ENCODE measurements around the gene SMIM38. TPM values are rescaled to one million over a fixed set of nuclear protein-coding genes. Genes with fewer than 3 reads are reported as not detected.
A peak's percentile ranks its signal among the peaks of the same experiment; 100 is the strongest.

The SMIM38 gene
- total RNA-seq, 1 donor from 2014 or later: not detected

- peaks cover 4% of the 10 kb centered on the region for H3K4me1 Mint-ChIP-seq (ENCODE audit: unreplicated experiment)
- peaks cover 8% of the 10 kb centered on the region for H3K27me3 Mint-ChIP-seq (ENCODE audit: unreplicated experiment)
- H3K27ac Mint-ChIP-seq (ENCODE audit: unreplicated experiment): no peak overlapping the region
- no peak for DNase-seq (ENCODE audit: low spot score)
- H3K36me3 Mint-ChIP-seq (ENCODE audit: low read depth, unreplicated experiment): peaks cover 10% of the 10 kb centered on the region
- H3K9me3 Mint-ChIP-seq (ENCODE audit: unreplicated experiment): no peaks in the 10 kb centered on the region
- no peak overlapping the region for H3K4me3 Mint-ChIP-seq (ENCODE audit: unreplicated experiment)
- TF ChIP-seq CTCF (IDR thresholded peaks at IDR 0.05; ENCODE audit: unreplicated experiment): no peak
Measured at GRCh38 chr11:69199583-69200315, 44.0 kb downstream of the SMIM38 start.

GRCh38 chr11:69200331-69201065 lies 44.8 kb downstream of the SMIM38 start:
- H3K27me3 Mint-ChIP-seq (ENCODE audit: unreplicated experiment): peaks cover 5% of the 10 kb centered on the region
- TF ChIP-seq CTCF (IDR thresholded peaks at IDR 0.05; ENCODE audit: unreplicated experiment): no peak
- no peak for DNase-seq (ENCODE audit: low spot score)
- peaks cover 4% of the 10 kb centered on the region for H3K36me3 Mint-ChIP-seq (ENCODE audit: low read depth, unreplicated experiment)
- no peak overlapping the region for H3K4me3 Mint-ChIP-seq (ENCODE audit: unreplicated experiment)
- peaks cover 4% of the 10 kb centered on the region for H3K4me1 Mint-ChIP-seq (ENCODE audit: unreplicated experiment)
- H3K9me3 Mint-ChIP-seq (ENCODE audit: unreplicated experiment): no peaks in the 10 kb centered on the region
- H3K27ac Mint-ChIP-seq (ENCODE audit: unreplicated experiment): no peak overlapping the region

GRCh38 chr11:69201066-69201365 lies 45.3 kb downstream of the SMIM38 start:
- DNase-seq (ENCODE audit: low spot score): no peak
- H3K4me1 Mint-ChIP-seq (ENCODE audit: unreplicated experiment): peaks cover 4% of the 10 kb centered on the region
- H3K27me3 Mint-ChIP-seq (ENCODE audit: unreplicated experiment): peaks cover 4% of the 10 kb centered on the region
- H3K4me3 Mint-ChIP-seq (ENCODE audit: unreplicated experiment): peak overlapping the region; percentile 37
- peaks cover 4% of the 10 kb centered on the region for H3K36me3 Mint-ChIP-seq (ENCODE audit: low read depth, unreplicated experiment)
- no peaks in the 10 kb centered on the region for H3K9me3 Mint-ChIP-seq (ENCODE audit: unreplicated experiment)
- no peak for TF ChIP-seq CTCF (IDR thresholded peaks at IDR 0.05; ENCODE audit: unreplicated experiment)
- no peak overlapping the region for H3K27ac Mint-ChIP-seq (ENCODE audit: unreplicated experiment)

GRCh38 chr11:69201764-69202370 lies 46.1 kb downstream of the SMIM38 start:
- peaks cover 4% of the 10 kb centered on the region for H3K4me1 Mint-ChIP-seq (ENCODE audit: unreplicated experiment)
- no peak for TF ChIP-seq CTCF (IDR thresholded peaks at IDR 0.05; ENCODE audit: unreplicated experiment)
- no peak overlapping the region for H3K27ac Mint-ChIP-seq (ENCODE audit: unreplicated experiment)
- DNase-seq (ENCODE audit: low spot score): no peak
- H3K9me3 Mint-ChIP-seq (ENCODE audit: unreplicated experiment): no peaks in the 10 kb centered on the region
- H3K27me3 Mint-ChIP-seq (ENCODE audit: unreplicated experiment): peaks cover 4% of the 10 kb centered on the region
- peaks cover 4% of the 10 kb centered on the region for H3K36me3 Mint-ChIP-seq (ENCODE audit: low read depth, unreplicated experiment)
- H3K4me3 Mint-ChIP-seq (ENCODE audit: unreplicated experiment): no peak overlapping the region

Measured in endothelial cell (in vitro differentiated cells).